Measurements from ENCODE around the gene RASGRP3. TPM values are rescaled to one million over a fixed set of nuclear protein-coding genes. Genes with fewer than 3 reads are reported as not detected.

The RASGRP3 gene
- polyA plus RNA-seq, 1 donor, result 29.9 TPM

GRCh38 chr2:33491441-33492084 is 15.1 kb downstream of the RASGRP3 start:
- no peak for DNase-seq (ENCODE audit: low read depth)

DNA sequence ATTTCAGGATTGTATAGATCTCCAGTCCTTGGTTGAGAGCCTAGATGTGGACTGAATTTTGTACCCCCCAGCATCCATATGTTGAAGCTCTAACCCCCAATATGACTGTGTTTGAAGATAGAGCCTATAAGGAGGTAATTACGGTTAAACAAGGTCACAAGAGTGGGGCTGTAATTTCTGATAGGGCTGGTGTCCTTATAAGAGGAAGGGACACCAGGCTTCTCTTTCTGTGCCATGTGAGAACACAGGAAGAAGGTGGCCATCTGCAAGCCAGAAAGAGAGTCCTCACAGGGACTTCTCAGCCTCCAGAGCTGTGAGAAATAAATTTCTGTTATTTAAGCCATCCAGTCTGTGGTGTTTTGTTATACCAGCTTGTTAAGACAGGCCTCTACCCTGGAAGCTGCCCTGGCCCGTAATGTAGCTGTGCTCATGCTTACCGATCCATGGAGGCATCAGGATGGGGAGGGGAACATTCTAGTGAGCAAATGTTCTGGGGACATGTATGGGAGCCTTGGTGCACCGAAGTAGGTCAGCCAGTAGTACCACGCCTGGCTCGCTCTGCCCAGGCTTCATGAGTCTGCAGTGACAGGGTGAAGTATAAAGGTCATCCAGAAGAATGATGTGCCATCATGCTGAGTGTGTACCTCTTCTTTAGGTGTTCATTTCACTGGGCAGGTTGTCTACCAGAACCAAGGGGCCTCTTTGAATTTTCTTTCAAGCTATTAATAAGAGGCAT is 16.1 kb downstream of the RASGRP3 start:
- DNase-seq (ENCODE audit: low read depth), result no peak

- DNase-seq (ENCODE audit: low read depth), result no peak
Measured at GRCh38 chr2:33494155-33494779, 17.8 kb downstream of the RASGRP3 start.

GRCh38 chr2:33494877-33495641 is 18.6 kb downstream of the RASGRP3 start:
- no peak for DNase-seq (ENCODE audit: low read depth)

GRCh38 chr2:33495683-33496082 is 19.2 kb downstream of the RASGRP3 start:
- no peak for DNase-seq (ENCODE audit: low read depth)

DNA sequence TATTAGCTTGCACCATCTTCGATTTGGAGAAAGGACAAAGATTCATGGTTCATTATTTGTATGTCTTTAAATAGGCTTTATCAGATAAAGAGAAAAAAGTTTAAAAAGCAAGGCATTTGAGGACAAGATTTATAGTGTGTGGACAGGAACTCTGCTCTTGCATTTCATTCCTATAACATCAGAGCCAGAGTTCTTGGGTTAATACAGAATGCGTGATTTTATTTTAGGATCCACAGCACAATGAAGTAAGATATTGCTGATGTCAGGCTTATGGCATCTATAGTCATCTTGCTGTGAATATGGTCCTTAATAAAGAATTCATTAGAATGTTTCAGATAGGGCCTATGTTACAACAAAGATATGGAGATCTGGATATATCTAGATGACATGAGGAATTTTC is 19.7 kb downstream of the RASGRP3 start:
- DNase-seq (ENCODE audit: low read depth), result no peak

DNA sequence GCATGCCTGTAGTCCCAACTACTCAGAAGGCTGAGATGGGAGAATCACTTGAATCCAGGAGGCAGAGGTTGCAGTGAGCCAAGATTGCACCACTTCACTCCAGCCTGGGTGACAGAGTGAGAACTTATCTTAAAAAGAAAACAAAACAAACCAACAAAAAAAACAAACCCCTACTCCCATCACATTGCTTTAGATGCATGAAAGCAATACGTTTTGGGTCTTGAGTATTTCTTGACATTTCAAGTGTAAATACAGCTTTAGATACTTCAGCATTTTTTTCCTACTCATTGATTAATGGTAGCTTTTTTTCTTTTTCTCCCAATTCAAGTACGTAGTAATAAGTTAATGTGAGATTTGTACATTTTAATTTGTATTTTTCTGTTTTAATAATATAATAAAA is 20.3 kb downstream of the RASGRP3 start:
- no peak for DNase-seq (ENCODE audit: low read depth)

DNA sequence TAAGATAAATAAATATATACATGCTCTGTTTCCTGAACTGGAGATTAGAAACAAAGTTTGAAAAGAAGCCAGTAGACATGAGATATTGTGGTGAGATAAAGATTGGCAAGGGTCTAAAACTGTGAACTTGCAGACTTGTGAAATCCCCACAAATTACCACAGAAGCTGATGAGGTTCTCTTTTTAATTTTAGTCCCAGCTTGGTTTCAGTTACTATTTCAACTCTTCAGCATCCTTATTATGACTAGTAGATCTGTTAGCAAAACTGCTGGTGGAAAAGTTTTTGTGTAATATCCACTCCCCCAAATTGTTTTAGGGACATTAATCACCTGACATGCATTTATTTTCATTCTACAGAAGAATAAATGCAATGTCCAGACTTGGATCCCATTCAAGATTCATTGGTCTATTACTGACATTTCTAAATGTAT is 20.8 kb downstream of the RASGRP3 start:
- no peak for DNase-seq (ENCODE audit: low read depth)

DNA sequence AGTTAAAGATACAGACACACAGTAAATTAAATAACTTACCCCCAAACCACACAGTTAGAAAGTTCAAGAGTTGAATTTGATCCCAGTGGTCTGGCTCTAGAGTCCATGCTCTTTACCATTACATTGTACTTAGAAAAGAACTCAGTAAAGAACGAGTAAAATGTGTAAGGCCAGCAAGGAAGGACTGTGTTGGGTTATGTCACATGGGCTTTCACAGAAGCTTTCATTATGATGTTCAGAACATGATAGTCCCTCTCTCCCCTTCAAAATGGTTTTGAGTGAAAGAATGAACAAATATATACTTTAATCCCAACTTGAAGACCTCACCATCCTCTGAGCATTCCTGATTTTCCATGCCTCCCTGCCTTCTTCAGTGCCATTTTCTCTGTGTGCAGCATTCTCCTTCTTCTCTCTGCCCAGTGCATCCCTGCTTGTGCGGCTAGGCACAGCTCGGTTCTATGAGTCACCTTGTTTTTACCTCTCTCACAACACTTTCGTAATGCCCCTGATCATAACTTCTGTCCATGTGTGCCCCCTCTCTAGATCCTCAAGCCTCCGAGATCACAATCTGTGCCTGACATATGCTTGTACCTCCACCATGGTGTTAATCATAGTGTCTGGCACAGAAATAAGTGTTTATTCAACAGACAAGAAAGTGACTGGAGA is 22.0 kb downstream of the RASGRP3 start:
- DNase-seq (ENCODE audit: low read depth), result no peak

DNA sequence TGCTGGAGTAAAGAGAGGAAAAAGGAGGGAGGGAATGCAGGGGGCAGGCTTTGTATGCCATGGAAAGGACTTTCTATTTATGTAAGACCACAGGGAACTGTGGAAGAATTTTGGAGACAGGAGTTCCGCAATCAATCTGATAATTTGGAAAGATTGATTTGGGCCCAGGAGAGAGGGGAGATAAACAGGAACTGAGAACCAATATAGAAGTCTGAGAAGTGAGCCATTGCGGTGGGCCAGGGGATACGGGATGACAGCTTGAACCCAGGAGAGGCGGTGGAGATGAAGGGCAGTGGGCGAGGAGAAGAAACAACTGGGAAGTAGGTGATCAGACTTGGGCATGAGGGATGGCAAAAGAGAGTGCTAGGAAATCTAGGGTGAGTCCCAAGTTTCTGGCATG is 23.7 kb downstream of the RASGRP3 start:
- no peak for DNase-seq (ENCODE audit: low read depth)

DNA sequence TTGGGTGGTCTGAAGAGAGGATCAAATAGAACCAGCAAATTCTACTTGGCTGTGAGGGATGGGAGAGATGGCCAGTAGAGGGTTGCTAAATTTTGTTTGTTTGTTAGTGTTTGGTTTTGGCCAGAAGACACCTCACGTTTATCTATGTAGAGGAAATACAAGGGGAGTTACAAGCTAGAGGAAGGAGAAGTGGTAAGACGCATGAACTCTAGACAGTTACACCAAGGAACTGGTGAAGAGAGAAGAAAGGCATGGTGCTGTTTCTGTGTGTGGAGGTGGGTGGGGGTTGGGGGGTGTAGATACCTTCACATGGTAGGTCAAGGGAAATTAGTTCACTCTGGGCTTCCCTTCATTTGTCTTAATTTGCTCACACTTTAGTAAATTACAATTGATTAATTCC is 25.6 kb downstream of the RASGRP3 start:
- DNase-seq (ENCODE audit: low read depth), result no peak

GRCh38 chr2:33503002-33503401 is 26.6 kb downstream of the RASGRP3 start:
- no peak for DNase-seq (ENCODE audit: low read depth)

- no peak for DNase-seq (ENCODE audit: low read depth)
Measured at GRCh38 chr2:33505966-33506365, 29.5 kb downstream of the RASGRP3 start.

DNA sequence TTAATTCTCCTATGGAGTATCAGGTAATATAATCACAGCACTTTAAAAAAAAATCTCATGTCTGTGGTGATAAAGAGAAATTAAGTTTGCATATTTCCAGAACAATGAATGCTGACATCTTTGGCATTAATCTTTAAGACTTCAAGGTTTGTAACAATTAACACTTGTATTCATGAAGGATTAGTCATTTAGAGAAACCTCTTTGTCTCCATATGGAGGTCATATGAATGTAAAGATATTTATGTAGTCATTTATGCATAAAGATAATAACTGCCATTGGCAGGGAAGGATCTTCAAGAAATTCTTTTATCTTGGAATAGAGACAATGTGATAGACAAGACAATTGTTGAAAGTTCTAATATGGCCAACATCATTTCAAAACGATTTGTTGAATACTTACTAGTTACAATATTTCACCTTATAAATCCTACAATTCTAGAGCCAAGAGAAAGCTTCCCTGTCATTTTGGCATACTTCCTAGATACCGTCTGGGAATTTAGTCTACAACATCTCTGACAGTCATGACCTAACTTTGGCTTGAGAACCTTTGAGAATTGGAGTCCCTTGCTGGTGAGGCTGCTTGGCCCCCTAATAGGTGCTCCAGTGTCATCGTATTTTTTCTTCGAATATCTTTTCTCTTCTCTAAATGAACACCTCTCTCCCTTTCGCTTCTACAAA is 33.6 kb downstream of the RASGRP3 start:
- no peak for DNase-seq (ENCODE audit: low read depth)

DNA sequence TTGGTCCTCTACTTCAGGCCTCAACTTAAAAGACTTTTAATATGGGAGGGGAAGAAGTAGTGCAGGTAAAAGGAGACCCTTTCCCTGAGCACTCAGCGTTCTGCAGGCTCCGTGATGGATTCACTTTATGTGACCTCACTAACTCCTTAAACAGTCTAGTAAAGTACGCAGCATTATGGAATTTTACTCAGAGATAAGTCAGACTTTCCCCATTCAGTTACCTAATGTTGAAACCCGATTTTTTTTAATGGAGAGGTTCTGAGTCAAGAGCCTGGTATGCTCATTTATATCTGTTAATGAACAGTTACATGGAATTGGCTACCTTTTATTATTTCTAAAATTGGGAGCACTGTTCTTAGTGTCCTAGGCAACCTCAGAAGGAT is 34.1 kb downstream of the RASGRP3 start:
- DNase-seq (ENCODE audit: low read depth), result no peak

- DNase-seq (ENCODE audit: low read depth), result no peak
Measured at GRCh38 chr2:33511141-33511540, 34.7 kb downstream of the RASGRP3 start.

- no peak for DNase-seq (ENCODE audit: low read depth)
Measured at GRCh38 chr2:33512112-33512511, 35.7 kb downstream of the RASGRP3 start.

DNA sequence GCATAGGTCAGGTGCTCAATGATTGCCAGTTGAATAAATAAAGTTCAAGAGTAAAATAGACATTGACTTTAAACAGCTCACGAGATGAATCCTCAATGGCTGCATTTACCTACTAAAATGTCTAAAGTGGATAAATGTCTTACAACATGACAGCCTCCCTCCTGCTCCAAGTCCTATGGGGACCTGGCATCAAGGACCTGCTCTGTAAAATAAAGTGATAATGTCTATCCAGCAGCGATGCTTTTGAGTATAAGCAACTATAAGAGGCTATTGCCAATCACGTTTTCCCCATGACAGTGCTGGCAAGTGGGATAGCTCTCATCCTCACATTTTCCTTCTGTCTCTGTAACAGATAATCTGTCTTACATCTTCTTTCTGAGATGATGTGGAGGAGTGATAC is 37.0 kb downstream of the RASGRP3 start:
- DNase-seq (ENCODE audit: low read depth), result no peak

DNA sequence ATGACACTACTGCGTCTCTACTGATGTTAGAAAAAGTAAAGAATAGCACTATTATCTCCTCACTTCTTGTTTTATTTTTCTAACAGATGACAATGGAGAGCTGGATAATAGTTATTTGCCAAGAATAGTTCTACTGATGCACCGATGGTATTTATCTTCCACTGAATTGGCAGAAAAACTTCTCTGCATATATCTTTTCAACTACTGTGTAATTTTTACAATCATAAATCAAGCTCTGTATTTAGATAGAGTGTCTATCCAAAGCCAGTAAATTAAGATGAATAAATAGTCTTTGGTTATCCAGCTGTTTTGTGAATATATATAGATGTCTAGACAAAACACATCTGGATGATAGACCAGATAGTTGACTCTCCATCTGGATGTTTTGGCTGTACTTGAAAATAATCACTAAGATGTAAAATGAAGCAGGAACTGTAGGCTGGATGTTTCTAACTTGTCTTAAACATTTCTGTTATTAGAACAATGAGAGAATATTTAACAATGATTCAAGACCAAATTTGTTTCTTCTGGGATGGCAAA is 40.1 kb downstream of the RASGRP3 start:
- DNase-seq (ENCODE audit: low read depth), result peak; percentile 41

GRCh38 chr2:33518200-33518599 is 41.8 kb downstream of the RASGRP3 start:
- no peak for DNase-seq (ENCODE audit: low read depth)

DNA sequence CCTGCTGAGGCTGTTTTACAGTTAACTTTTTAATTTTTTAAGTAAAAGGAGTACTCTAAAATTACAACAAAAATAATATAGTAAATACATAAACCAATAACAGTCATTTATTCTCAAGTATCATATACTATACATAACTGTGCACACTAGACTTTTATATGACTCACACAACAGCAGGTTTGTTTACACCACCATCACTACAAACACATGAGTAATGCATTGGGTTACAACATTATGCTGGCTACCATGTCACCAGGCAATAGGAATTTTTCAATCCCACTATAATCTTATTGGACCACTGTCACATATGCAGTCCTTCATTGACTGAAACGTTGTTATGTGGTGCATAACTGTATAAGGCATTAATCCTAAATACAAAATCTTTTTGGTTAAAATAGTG is 42.5 kb downstream of the RASGRP3 start:
- DNase-seq (ENCODE audit: low read depth), result no peak
